Measurements from ENCODE around the gene FGF12.

The FGF12 gene

GRCh38 chr3:192106543-192106942 lies 620.8 kb downstream of the FGF12 start:
- no peak for DNase-seq (ENCODE audit: low read depth)

- peak; percentile 4 for DNase-seq (ENCODE audit: low read depth)
Observed at GRCh38 chr3:192092388-192093005, 634.8 kb downstream of the FGF12 start.

GRCh38 chr3:192091831-192092230 lies 635.5 kb downstream of the FGF12 start:
- peak; percentile 19 for DNase-seq (ENCODE audit: low read depth)

- no peak for DNase-seq (ENCODE audit: low read depth)
Observed at GRCh38 chr3:192090586-192090985, 636.8 kb downstream of the FGF12 start.
